ENCODE results near the gene TMEM259.

- no peak for TF ChIP-seq EGR1 (IDR thresholded peaks at IDR 0.05)
- no peak for TF ChIP-seq FOXM1 (IDR thresholded peaks at IDR 0.05; ENCODE audit: borderline replicate concordance, low read depth)
- TF ChIP-seq, protein P1, sequence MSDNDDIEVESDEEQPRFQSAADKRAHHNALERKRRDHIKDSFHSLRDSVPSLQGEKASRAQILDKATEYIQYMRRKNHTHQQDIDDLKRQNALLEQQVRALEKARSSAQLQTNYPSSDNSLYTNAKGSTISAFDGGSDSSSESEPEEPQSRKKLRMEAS (IDR thresholded peaks at IDR 0.05) = no peak
Observed at GRCh38 chr19:973726-974563, 47.0 kb downstream of the TMEM259 start.

All from Ishikawa (cell line).